BJ (cell line): ENCODE results near the gene HACE1. TPM values are rescaled to one million over a fixed set of nuclear protein-coding genes. Genes with fewer than 3 reads are reported as not detected.
"Not testable (repeated sequence)": the region's sequence is repeated elsewhere in the genome, so short reads cannot be mapped to it uniquely, and the experiment has no call there.

Source experiments
- CTCF ChIA-PET: fragments of 350-600 bp; formaldehyde crosslinking; extraction: SDS; loops from one replicate; lab custom pipeline; 2021; ENCODE audit warnings: antibody characterized with exemption, inconsistent platforms; lab: Yijun Ruan, JAX
- POLR2A ChIA-PET: fragments of 300-600 bp; sonication (Branson Sonifier 250); formaldehyde crosslinking; extraction: SDS; loops from one replicate; lab custom pipeline; 2021; ENCODE audit warnings: antibody characterized with exemption; lab: Charles Lee
- DNase-seq: peaks from one replicate; pipeline ENCODE4 v3.0.0-alpha.2; 2011; ENCODE audit warnings: low read depth
- H3K27me3 ChIP-seq: 2 replicates; pipeline ENCODE4 v1.6.0; 2011; ENCODE audit warnings: low read length; ENCODE audit not compliant: control insufficient read depth, insufficient read depth
- H3K36me3 ChIP-seq: 2 replicates; pipeline ENCODE4 v1.5.1; 2011; ENCODE audit warnings: low read length; ENCODE audit not compliant: control insufficient read depth, insufficient read depth
- H3K4me3 ChIP-seq: 2 replicates; pipeline ENCODE4 v1.5.1; 2011; ENCODE audit warnings: low read depth, mild to moderate bottlenecking, control low read depth, low read length
- polyA plus RNA-seq: library from polyadenylated mRNA; depleted of rRNA; stranded (reverse); fragments of >200 nt; gene quantifications from 2 replicates; pipeline ENCODE4 v1.2.3, GENCODE V29; 2011
- TF ChIP-seq, protein P1 (sequence below): IDR thresholded peaks from 2 replicates; pipeline ENCODE4 v1.5.1; 2011; ENCODE audit warnings: low read depth, mild to moderate bottlenecking, control low read depth, inconsistent platforms, low read length, moderate library complexity; ENCODE audit not compliant: insufficient read depth

The HACE1 gene
- polyA plus RNA-seq, 1 experiment, result 6.8 TPM

GRCh38 chr6:104837158-104837557, 22.6 kb downstream of the HACE1 start:
- Histone ChIP-seq H3K4me3 (no peak overlapping the region), H3K27me3 (no peaks in the 10 kb centered on the region), H3K36me3 (no peaks in the 10 kb centered on the region; the same call in 1 of the 2 replicates)
- TF ChIP-seq, protein P1, sequence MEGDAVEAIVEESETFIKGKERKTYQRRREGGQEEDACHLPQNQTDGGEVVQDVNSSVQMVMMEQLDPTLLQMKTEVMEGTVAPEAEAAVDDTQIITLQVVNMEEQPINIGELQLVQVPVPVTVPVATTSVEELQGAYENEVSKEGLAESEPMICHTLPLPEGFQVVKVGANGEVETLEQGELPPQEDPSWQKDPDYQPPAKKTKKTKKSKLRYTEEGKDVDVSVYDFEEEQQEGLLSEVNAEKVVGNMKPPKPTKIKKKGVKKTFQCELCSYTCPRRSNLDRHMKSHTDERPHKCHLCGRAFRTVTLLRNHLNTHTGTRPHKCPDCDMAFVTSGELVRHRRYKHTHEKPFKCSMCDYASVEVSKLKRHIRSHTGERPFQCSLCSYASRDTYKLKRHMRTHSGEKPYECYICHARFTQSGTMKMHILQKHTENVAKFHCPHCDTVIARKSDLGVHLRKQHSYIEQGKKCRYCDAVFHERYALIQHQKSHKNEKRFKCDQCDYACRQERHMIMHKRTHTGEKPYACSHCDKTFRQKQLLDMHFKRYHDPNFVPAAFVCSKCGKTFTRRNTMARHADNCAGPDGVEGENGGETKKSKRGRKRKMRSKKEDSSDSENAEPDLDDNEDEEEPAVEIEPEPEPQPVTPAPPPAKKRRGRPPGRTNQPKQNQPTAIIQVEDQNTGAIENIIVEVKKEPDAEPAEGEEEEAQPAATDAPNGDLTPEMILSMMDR, result no peak
- DNase-seq, result no peak
- ChIA-PET POLR2A (no interaction called here), CTCF (no interaction called here)

GRCh38 chr6:104836479-104837020, 23.2 kb downstream of the HACE1 start:
- H3K4me3 ChIP-seq, H3K27me3 ChIP-seq, DNase-seq, H3K36me3 ChIP-seq, CTCF ChIA-PET, POLR2A ChIA-PET: not testable (repeated sequence)

DNA sequence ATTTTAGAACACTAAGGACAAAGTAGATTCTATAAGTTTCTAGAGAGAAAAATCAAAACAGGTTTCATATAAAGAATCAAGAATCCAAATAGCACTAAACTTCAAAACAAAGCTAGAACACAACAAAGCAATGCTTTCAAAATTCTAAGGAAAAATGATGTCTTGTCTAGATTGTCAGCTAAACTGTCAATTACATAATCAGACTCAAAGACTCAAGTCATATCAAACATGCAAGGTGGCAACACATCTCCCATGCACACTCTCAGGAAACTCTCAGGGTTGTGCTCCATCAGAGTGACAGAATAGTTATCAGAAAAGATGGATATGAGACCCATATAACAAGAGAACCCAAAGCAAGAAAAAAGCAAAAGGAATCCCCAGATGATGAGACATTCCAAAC, 23.9 kb downstream of the HACE1 start:
- CTCF ChIA-PET, result no interaction called here
- POLR2A ChIA-PET, result no interaction called here
- TF ChIP-seq, protein P1, result no peak
- H3K4me3 ChIP-seq, result no peak overlapping the region
- H3K27me3 ChIP-seq, result no peaks in the 10 kb centered on the region
- no peaks in the 10 kb centered on the region; the same call in 1 of the 2 replicates for H3K36me3 ChIP-seq
- DNase-seq, result no peak

GRCh38 chr6:104829183-104829958, 30.3 kb downstream of the HACE1 start:
- ChIA-PET CTCF (no interaction called here), POLR2A (no interaction called here)
- Histone ChIP-seq H3K4me3 (no peak overlapping the region), H3K36me3 (no peaks in the 10 kb centered on the region; the same call in none of the 2 replicates), H3K27me3 (no peaks in the 10 kb centered on the region)
- no peak for DNase-seq
- TF ChIP-seq, protein P1, result no peak

GRCh38 chr6:104828478-104828877, 31.2 kb downstream of the HACE1 start:
- Histone ChIP-seq H3K27me3 (no peaks in the 10 kb centered on the region), H3K4me3 (no peak overlapping the region), H3K36me3 (no peaks in the 10 kb centered on the region; the same call in none of the 2 replicates)
- TF ChIP-seq, protein P1, result no peak
- ChIA-PET POLR2A (no interaction called here), CTCF (no interaction called here)
- no peak for DNase-seq

GRCh38 chr6:104820820-104821219, 38.9 kb downstream of the HACE1 start:
- CTCF ChIA-PET, H3K4me3 ChIP-seq, H3K36me3 ChIP-seq, POLR2A ChIA-PET, H3K27me3 ChIP-seq, DNase-seq: not testable (repeated sequence)
